22Rv1 (cell line): ENCODE results near the gene TMPRSS15.

ENCODE experiments used
- ZFX ChIP-seq: fragments of 450-650 bp; IDR thresholded peaks from 2 replicates; pipeline ENCODE4 v1.6.1; 2017; ENCODE audit warnings: antibody characterized with exemption, borderline replicate concordance
- TF ChIP-seq, protein P1 (sequence below): fragments of 450-650 bp; IDR thresholded peaks from 2 replicates; pipeline ENCODE4 v1.5.1; 2017; ENCODE audit warnings: mild to moderate bottlenecking

- TF ChIP-seq, protein P1, sequence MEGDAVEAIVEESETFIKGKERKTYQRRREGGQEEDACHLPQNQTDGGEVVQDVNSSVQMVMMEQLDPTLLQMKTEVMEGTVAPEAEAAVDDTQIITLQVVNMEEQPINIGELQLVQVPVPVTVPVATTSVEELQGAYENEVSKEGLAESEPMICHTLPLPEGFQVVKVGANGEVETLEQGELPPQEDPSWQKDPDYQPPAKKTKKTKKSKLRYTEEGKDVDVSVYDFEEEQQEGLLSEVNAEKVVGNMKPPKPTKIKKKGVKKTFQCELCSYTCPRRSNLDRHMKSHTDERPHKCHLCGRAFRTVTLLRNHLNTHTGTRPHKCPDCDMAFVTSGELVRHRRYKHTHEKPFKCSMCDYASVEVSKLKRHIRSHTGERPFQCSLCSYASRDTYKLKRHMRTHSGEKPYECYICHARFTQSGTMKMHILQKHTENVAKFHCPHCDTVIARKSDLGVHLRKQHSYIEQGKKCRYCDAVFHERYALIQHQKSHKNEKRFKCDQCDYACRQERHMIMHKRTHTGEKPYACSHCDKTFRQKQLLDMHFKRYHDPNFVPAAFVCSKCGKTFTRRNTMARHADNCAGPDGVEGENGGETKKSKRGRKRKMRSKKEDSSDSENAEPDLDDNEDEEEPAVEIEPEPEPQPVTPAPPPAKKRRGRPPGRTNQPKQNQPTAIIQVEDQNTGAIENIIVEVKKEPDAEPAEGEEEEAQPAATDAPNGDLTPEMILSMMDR, result no peak
- TF ChIP-seq ZFX, result no peak
Observed at GRCh38 chr21:18443701-18444100, 40.1 kb upstream of the TMPRSS15 start.
